GM13977 (cell line): Measurements from ENCODE around the gene FHIT.

ENCODE experiments used
- DNase-seq: peaks from one replicate; pipeline ENCODE4 v3.0.0; 2012; ENCODE audit warnings: low spot score
- CTCF ChIP-seq: IDR thresholded peaks from 2 replicates; pipeline ENCODE4 v1.5.1; 2012; ENCODE audit warnings: mild to moderate bottlenecking, control low read depth; ENCODE audit not compliant: insufficient read depth; ENCODE audit errors: extremely low read depth, missing control alignments
- in situ Hi-C: fragments of 300-500 bp; cut with MboI; formaldehyde crosslinking; loops from one replicate; pipeline ENCODE4 v1.12.0; 2022; ENCODE audit warnings: low sequenced_read_pairs, low pct_unique_long_range_greater_than_20kb, mixed read lengths, inconsistent platforms; ENCODE audit not compliant: unreplicated experiment

Gene FHIT

DNA sequence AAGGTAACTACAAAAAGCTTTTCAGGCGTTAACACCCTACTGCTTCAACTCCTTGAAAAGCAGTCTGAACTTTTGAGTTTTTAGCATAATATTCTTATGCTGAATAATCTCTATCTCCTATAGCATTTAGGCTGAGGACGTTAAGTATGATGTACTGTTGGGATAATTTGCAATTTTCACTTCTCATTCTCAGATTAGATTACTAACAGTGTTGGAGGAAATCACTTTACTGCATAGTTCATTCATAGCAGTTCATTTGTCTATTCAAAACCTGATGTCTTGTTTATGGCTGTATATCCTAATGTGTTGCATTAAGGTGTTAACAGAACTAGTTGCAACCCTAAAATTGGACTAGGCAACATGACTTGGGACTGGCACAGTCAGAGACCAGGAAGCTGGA, 983.1 kb downstream of the FHIT start:
- DNase-seq = no peak
- in situ Hi-C loops = no loop called here

DNA sequence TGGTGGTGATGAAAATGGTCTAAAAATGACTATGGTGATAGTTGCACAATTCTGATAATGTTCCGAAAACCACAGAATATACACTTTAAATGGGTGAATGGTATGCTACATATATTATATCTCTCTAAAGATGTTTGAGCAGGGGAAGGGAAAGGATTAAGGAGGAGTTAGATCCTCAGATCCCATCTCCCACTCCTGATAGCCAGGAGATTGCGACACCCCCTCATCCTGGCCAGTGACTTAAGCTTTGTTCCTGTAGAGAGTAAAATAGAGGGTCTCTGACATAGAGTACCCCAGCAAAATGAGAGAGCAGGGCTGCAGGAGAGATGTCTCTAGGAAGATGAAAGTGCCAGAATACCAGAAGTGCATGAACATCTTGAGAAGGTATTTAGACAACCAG, 984.8 kb downstream of the FHIT start:
- in situ Hi-C loops = no loop called here
- no peak for DNase-seq
- TF ChIP-seq CTCF = no peak

More for the DNA sequence above, 983.1 kb downstream of the FHIT start:
- no peak for TF ChIP-seq CTCF

GRCh38 chr3:60263191-60263590, 988.1 kb downstream of the FHIT start:
- in situ Hi-C loops = no loop called here
- no peak for TF ChIP-seq CTCF
- no peak for DNase-seq

DNA sequence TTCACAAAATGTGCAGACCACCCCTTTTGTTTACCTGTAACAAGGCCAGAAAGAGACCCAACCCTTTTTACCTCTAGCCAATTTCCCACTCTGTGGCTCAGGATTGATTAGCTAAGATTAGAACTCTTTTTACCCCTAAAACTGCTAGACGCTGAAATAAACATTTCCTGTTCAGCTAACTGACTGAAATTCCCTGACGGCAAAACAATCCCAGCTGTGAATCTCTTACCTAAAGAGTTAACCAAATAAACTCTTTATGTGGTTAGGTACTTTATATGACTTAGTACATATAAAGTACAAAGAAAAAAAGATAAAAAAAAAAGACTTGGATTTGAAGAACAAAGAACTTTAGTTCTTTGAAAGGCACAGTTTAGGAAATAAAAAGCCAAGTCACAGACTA, 988.7 kb downstream of the FHIT start:
- no peak for TF ChIP-seq CTCF
- in situ Hi-C loops = no loop called here
- DNase-seq = no peak

DNA sequence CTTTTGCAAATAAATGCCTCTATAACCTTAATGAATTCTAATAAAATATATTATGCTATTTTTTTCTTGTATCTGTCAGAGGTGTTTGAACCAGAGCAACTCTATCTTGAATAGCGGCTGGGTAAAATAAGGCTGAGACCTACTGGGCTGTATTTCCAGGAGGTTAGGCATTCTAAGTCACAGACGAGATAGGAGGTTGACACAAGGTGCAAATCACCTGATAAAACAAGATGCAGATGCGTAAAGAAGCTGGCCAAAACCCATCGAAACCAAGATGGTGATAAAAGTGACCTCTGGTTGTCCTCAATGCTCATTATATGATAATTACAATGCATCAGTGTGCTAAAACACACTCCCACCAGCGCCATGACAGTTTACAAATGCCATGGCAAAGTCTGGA, 990.7 kb downstream of the FHIT start:
- no peak for TF ChIP-seq CTCF
- in situ Hi-C loops = no loop called here
- DNase-seq = no peak

- DNase-seq = no peak
- TF ChIP-seq CTCF = no peak
- in situ Hi-C loops = no loop called here
These were observed 1000.4 kb downstream of the FHIT start for GRCh38 chr3:60250810-60251209.

GRCh38 chr3:60250206-60250605, 1001.0 kb downstream of the FHIT start:
- DNase-seq = no peak
- in situ Hi-C loops = no loop called here
- no peak for TF ChIP-seq CTCF
